ENCODE results near the gene MBOAT7.

The MBOAT7 gene

GRCh38 chr19:54160182-54160811 is 29.1 kb downstream of the MBOAT7 start:
- no peak for DNase-seq

DNA sequence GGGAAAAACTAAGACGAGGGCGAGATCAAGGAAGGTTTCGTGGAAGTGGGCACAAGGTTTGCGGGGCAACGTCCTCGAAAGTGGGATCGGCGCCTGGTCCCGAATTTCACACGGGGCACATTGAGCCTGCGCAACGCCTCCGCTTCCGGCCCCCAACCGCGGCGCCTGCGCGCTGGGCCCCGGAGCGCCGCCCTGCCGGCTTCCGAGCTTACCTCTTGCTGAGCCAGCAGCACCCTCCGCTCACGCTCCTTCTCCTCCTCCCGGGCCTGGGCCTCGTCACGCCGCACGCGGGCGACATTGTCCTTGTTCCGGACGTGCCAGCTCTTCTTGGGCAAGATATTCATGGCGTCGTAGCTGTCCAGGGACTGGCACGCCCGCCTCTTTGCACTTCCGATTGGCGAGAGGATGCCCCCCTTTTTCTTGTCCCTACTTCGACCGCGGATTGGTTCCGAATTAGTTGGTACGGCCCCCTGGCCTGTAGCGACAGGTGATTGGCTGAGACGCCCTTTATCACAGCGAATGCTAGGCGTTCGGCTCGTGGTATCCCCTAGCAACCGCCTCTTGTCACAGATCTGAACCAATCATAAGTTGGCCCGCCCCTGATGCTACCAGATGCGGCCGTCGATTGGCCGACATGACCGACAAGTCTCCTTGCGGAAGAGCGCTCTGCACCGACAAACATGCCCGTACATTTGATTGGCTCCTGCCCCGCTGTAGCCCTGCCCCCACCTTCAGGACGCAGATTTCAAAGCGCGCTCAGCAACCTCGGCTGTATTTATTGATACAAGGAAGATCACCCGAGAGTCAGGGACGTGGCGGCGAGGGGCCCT is 29.8 kb downstream of the MBOAT7 start, which contains the start of gene LENG1:
LENG1 (minus strand) TSS at position 370 of the 830 bp plus-strand sequence; CDS start at position 344, 26 bp downstream.
- peak; percentile 97 for DNase-seq

DNA sequence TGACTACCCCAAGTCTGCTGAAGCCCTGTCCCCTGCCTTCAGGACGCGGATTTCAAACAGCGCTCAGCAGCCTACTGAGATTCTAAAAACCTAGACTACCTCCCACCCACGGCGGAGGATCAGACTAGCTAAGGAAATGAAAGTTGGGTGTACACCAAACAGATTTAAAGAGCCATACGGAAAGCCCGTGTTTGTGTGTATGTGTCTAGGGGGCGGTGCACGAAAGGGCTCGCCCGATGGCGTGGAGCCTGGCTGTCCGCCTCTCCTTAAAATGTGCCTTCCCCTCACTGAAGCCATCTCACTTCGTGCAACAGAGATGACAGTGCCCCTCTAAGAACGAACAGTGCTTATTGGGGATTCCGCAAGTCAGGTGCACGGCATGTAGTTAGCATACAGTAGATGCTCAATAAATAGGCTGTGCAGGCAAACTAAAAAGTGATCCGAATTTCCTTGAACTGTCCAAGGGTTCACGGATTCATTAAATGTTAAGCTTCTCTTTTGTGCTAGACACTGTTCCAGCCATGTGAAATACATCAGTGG is 30.5 kb downstream of the MBOAT7 start:
- DNase-seq, result no peak

GRCh38 chr19:54156953-54157352 is 32.4 kb downstream of the MBOAT7 start:
- no peak for DNase-seq

- no peak for DNase-seq
Observed at GRCh38 chr19:54156490-54156889, 32.9 kb downstream of the MBOAT7 start.

- DNase-seq, result no peak
Observed at GRCh38 chr19:54155694-54156093, 33.7 kb downstream of the MBOAT7 start.

DNA sequence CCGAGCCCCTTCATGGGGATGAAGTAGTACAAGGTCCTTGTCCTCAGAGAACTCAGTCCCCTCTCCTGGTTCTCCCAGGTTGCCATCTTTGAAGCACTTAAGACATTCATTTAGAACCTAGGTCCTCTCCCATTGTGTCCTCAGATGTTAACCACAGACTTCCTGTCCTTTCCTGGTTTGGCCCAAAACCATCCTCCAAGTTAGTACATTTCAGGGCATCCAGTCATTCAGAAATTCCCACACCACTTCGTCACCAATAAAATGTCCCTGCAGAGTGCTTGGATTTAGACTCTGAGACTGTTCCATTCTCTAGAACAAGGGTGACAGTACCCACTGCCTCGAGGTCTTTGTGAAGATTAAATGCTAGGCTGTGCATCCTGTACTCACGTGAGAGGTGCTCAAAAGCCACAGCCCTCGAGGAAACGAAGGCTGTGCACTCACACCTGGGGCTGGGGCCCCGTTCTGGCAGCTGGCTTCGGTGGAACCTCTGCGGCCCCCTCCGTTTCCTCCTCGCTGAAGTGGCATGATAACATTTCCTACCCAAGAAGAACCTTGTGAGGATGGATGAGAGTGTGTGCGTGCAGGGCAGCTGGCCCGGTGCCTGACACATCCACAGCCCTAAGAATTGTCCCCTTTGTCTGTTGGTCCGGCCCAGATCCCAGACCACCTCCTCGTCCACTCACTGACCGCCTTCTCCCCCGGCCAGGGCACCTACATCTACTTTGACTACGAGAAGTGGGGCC is 34.6 kb downstream of the MBOAT7 start:
- no peak for DNase-seq

DNA sequence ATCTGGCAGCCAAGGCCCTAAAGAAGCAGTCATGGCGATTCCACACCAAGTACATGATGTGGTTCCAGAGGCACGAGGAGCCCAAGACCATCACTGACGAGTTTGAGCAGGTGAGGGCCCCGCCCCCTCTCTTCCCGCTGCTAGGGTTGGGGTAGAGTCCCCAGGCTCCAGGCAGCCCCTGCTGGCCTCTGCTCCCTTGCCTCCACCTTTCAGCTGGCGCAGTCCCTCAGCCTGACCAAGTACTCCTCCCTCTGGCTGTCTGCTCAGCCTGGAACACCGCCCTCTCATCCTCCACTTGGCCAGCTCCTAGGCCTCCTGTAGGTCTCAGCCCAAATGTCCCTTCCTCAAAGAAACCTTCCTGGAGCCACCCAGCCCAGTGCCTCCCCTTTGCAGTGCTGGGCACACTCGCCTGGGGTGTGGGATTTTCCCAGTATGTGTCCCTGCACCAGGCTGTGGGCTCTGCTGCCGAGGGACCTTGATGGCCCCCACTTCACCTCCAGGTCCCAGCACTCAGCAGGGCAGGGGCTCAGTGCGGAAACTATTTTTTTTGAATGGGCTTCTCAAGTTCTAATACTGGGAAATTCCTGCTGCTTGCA is 35.6 kb downstream of the MBOAT7 start:
- DNase-seq, result no peak

DNA sequence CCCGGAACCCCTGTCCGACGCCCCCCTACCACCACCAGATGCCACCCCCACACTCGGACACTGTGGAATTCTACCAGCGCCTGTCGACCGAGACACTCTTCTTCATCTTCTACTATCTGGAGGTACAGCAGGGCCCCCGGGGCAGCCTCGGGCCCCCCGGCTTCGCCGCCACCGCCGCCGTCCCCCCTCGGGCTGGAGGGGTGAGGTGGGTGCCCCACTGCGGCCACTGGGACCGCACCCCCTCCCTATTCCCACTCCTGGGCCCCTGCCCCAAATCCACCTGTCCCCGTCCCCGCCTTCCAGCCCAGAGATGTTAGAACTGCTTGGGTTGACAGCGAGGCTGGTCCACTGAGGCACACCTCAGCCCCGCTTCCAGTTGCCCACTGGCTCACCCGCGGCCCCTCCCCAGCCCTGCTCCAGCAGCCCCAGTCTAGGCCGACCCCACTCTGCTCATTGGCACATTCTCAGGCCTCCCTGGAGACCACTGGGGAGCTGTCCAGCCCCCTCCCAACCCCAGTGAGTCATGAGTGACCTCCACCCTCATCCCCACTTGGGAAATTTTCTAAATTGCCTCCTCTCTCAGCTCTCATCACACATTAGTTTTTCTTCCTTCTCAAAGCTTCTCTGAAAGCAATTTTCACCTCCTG is 36.4 kb downstream of the MBOAT7 start:
- DNase-seq, result no peak

DNA sequence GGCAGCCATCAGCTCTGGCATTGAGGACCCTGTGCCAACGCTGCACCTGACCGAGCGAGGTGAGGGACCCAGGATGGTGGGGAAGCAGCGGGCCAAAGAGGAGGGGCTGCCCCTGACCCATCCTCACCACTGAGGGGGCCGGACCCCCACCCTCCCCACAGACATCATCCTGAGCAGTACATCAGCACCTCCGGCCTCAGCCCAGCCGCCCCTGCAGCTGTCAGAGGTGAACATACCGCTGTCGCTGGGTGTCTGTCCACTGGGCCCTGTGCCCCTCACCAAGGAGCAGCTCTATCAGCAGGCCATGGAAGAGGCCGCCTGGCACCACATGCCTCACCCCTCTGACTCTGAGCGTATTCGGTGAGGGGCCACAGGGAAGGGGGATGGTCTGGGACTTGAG is 37.1 kb downstream of the MBOAT7 start:
- no peak for DNase-seq

DNA sequence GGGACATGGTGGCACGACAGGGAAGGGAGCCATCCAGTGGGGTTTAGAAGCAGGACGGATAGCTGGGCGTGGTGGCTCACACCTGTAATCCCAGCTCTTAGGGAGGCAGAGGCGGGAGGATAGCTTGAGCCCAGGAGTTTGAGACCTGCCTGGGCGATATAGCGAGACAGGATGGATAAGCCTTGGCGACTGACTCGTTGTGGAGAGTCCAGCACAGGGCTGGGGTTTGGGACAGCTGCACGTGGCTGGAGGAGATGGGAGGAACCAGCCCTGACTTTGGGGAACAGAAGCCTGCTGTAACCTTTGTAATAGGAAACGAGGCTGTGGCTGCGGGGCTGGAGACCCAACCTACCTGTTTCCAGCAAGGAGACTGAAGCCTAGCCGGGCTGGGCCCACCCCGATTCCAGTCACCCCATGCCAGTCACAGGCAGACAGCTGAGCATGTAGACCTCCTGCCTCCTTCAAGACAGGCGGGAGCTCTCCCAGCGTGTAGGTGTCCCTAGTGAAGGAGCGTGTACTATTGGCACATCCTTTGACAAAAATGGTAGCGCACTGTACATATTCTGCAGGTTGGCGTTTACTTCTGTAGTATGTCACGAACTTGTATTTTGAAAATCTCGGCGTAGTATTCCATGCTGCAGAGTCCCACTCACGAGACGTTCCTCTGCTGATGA is 37.9 kb downstream of the MBOAT7 start:
- no peak for DNase-seq

GRCh38 chr19:54149021-54149812 is 40.2 kb downstream of the MBOAT7 start:
- no peak for DNase-seq

- DNase-seq, result no peak
Observed at GRCh38 chr19:54148158-54148557, 41.2 kb downstream of the MBOAT7 start.

DNA sequence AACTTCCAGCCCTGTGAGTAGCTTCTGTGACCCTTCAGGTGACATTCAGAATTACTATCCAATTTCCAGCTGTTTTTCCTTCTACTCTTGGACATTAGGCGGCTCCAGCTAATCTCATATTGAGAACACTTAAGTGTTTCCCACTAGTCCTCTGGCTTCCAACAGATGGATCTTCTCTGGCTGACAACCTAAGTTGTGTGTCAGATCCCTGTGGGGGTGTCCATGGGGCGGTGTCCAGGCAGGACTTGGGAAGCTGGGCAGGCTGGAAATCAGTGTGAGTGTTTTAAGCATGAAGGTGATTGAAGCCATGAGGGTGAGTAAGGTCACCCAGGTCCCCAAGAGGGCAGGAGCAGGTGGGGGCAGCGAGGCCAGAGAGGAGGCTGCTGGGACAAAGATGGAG is 41.7 kb downstream of the MBOAT7 start:
- DNase-seq, result no peak

GRCh38 chr19:54145541-54146158 is 43.7 kb downstream of the MBOAT7 start:
- no peak for DNase-seq

GRCh38 chr19:54142166-54142780 is 47.1 kb downstream of the MBOAT7 start:
- DNase-seq, result no peak

- no peak for DNase-seq
Observed at GRCh38 chr19:54141356-54141755, 48.0 kb downstream of the MBOAT7 start.

- no peak for DNase-seq
Observed at GRCh38 chr19:54138489-54139256, 50.7 kb downstream of the MBOAT7 start.
